H1 (cell line): ENCODE data around the gene GALNT17. TPM values are rescaled to one million over a fixed set of nuclear protein-coding genes. Genes with fewer than 3 reads are reported as not detected.

Experiments used
- CHD7 ChIP-seq: fragments of 300-600 bp; sonication (generic); IDR thresholded peaks from 2 replicates; pipeline ENCODE4 v1.7.1; 2012; ENCODE audit warnings: low read length, moderate library complexity, mild to moderate bottlenecking, inconsistent platforms; ENCODE audit not compliant: insufficient replicate concordance
- CTCF ChIP-seq, 3 experiments: IDR thresholded peaks; 1 replicate in 2 of 3; 2 replicates in 1 of 3; pipeline versions ENCODE4 v1.5.1 to v1.6.1; 2011; ENCODE audit warnings: low read length in 3 of 3, mild to moderate bottlenecking in 3 of 3, inconsistent platforms in 2 of 3, low read depth in 1 of 3, moderate library complexity in 1 of 3; ENCODE audit not compliant: insufficient read depth in 1 of 3; ENCODE audit errors: control extremely low read depth in 1 of 3
- GABPA ChIP-seq: IDR thresholded peaks from 2 replicates; pipeline ENCODE4 v1.6.1; 2011; ENCODE audit warnings: mild to moderate bottlenecking, low read length, moderate library complexity, borderline replicate concordance; ENCODE audit not compliant: insufficient read depth
- NRF1 ChIP-seq: IDR thresholded peaks from 2 replicates; pipeline ENCODE4 v1.6.1; 2011; ENCODE audit warnings: mild to moderate bottlenecking, low read depth, low read length, improper control_type of control experiment
- POLR2A ChIP-seq, 2 experiments: IDR thresholded peaks; 1 replicate in 1 of 2; 2 replicates in 1 of 2; pipeline ENCODE4 v1.6.1; 2011; ENCODE audit warnings: low read depth in 2 of 2, low read length in 2 of 2, mild to moderate bottlenecking in 2 of 2; ENCODE audit errors: control extremely low read depth in 1 of 2
- POU5F1 ChIP-seq: IDR thresholded peaks from 2 replicates; pipeline ENCODE4 v1.6.1; 2011; ENCODE audit warnings: low read depth, mild to moderate bottlenecking, low read length, moderate library complexity
- RFX5 ChIP-seq: IDR thresholded peaks from 2 replicates; pipeline ENCODE4 v1.6.1; 2011; ENCODE audit warnings: low read depth, low read length, improper control_type of control experiment, borderline replicate concordance
- SAP30 ChIP-seq: fragments of 300-600 bp; sonication (generic); IDR thresholded peaks from 2 replicates; pipeline ENCODE4 v1.7.1; 2012; ENCODE audit warnings: low read length, moderate library complexity, mild to moderate bottlenecking, inconsistent platforms; ENCODE audit not compliant: insufficient read depth, insufficient replicate concordance
- TAF7 ChIP-seq: optimal IDR thresholded peaks from 2 replicates; pipeline ENCODE3; 2011; ENCODE audit warnings: low read depth, mild to moderate bottlenecking, inconsistent platforms, low read length, moderate library complexity, borderline replicate concordance
- polyA plus RNA-seq, 7 experiments: library from polyadenylated mRNA; depleted of rRNA in 3 of 7; stranded (reverse) in 5 of 7; unstranded in 2 of 7; fragments of >200 nt in 5 of 7; fragments of 200-250 nt in 2 of 7; gene quantifications; 1 replicate in 5 of 7; 2 replicates in 1 of 7; 4 replicates in 1 of 7; pipeline versions ENCODE4 v1.2.1 to v1.2.3, GENCODE V29; 2011 to 2013; ENCODE audit warnings: missing spikeins in 2 of 7, mixed read lengths in 2 of 7
- total RNA-seq: library from RNA; stranded (reverse); fragmentation: NEBNext Ultra II Directional; extraction: Animal tissue kit (Norgen Biotek cat#: 25700); gene quantifications from 2 replicates; pipeline ENCODE4 v1.2.1, GENCODE V29; 2021

Gene GALNT17
- total and polyA plus RNA-seq, 2 of the 8 experiments (the other 6 are each of a cell fraction or from before 2014, with no cell fraction given), result 37.7 to 47.0 TPM

GRCh38 chr7:71511361-71511807 is 379.4 kb downstream of the GALNT17 start (continued):
- TF ChIP-seq CHD7 (no peak), TAF7 (no peak), NRF1 (no peak), CTCF (IDR thresholded peaks at IDR 0.05; ENCODE audit: control extremely low read depth in 1 of 3, insufficient read depth in 1 of 3, low read depth in 1 of 3, low read length in 3 of 3) (peak; percentile 6 to 98 (median 68)), POU5F1 (0 out of 2 replicates have a peak, but pooled peaks have one; percentile 26), SAP30 (no peak), GABPA (no peak), RFX5 (no peak), POLR2A (IDR thresholded peaks at IDR 0.05; ENCODE audit: control extremely low read depth in 1 of 2, low read depth in 2 of 2, low read length in 2 of 2) (no peak)
